Pancreas (tissue), 10 donors: ENCODE results near the gene WNT3A. TPM values are rescaled to one million over a fixed set of nuclear protein-coding genes. Genes with fewer than 3 reads are reported as not detected.
A peak's percentile ranks its signal among the peaks of the same experiment; 100 is the strongest.

ENCODE experiments used
- ATAC-seq, 4 donors: fragments of 200-7000 bp; cut with Tn5 transposase; one replicate each; pipeline versions ENCODE4 v1.8.0 to v1.9.1; 2020; ENCODE audit warnings: mild to moderate bottlenecking in 4 of 4, moderate library complexity in 4 of 4
- DNase-seq, 6 donors: peaks; one replicate each; pipeline ENCODE4 v3.0.0-alpha.2; 2020
- FAIRE-seq: peaks from 2 replicates; lab custom pipeline; 2012; peaks lifted over from hg19 to GRCh38; lab: Jason Lieb, UNC
- H3K27ac ChIP-seq, 4 donors: fragments of 200-600 bp; sonication (generic); 1 replicate in 3 of 4; 2 replicates in 1 of 4; pipeline versions ENCODE4 v1.5.0 to v1.8.0; 2020
- H3K27me3 ChIP-seq, 4 donors: fragments of 200-600 bp; one replicate each; pipeline ENCODE4 v1.8.0; 2021
- H3K36me3 ChIP-seq, 3 donors: fragments of 200-600 bp; sonication (generic) in 1 of 3; one replicate each; pipeline versions ENCODE4 v1.5.0 to v1.8.0; 2020 to 2021
- H3K4me1 ChIP-seq, 3 donors: fragments of 200-600 bp; one replicate each; pipeline ENCODE4 v1.8.0; 2021
- H3K4me3 ChIP-seq, 4 donors: fragments of 200-600 bp; sonication (generic) in 2 of 4; one replicate each; pipeline versions ENCODE4 v1.5.0 to v1.8.0; 2020 to 2021
- H3K9me3 ChIP-seq, 4 donors: fragments of 200-600 bp; one replicate each; pipeline ENCODE4 v1.8.0; 2021
- CTCF ChIP-seq, 4 donors: fragments of 200-600 bp; sonication (generic) in 3 of 4; IDR thresholded peaks; one replicate each; pipeline versions ENCODE4 v1.5.0 to v1.8.0; 2021; ENCODE audit warnings: antibody characterized with exemption in 4 of 4
- WGBS, 2 donors: extraction: QIAGEN DNeasy Blood & Tissue Kit; methylation state at CpG; one replicate each; pipeline ENCODE4 v1.1.7; 2013; 5-methylcytosine and 5-hydroxymethylcytosine counted together
- intact Hi-C, 3 donors: fragments of 100-400 bp; cut with DNase I; formaldehyde crosslinking; loops; one replicate each; pipeline versions ENCODE4 v1.11.1 to v1.14.2; 2022
- polyA plus RNA-seq, 2 donors: library from polyadenylated mRNA; stranded (reverse); fragments of 200-250 nt; gene quantifications; one replicate each; pipeline ENCODE4 v1.2.3, GENCODE V29; 2013
- total RNA-seq, 6 donors: library from RNA; stranded (reverse); fragmentation: NEBNext Ultra II Directional in 4 of 6; extraction: Animal tissue kit (Norgen Biotek cat#: 25700) in 4 of 6; gene quantifications; one replicate each; pipeline versions ENCODE4 v1.2.1 to v1.2.4, GENCODE V29; 2021 to 2023
- donor health status: healthy with polysubstance abuse.
- donor health status: DM: no; HTN: no; CAD: no; lungs with moderate emphysema.
- donor health status: DM: no; HTN: no; CAD: no.
- donor health status: control.
- donor health status: control.
- donor health status: Bipolar disorder and iron deficiency.
- donor health status: DM: yes; HTN: yes; CAD: no.
- donor health status: DM: no; HTN: no; CAD: no.
- donor health status: DM: no; HTN: no; CAD: no.
- donor health status: DM: yes; HTN: yes; CAD: no.

Gene WNT3A
- total and polyA plus RNA-seq, 8 donors, result 0.08 TPM; not detected in 7

- no peak for FAIRE-seq
- 70 to 72% methylated on average over 3 of the region's 3 CpGs for WGBS, 2 donors
Measured at GRCh38 chr1:228023294-228023639, 16.5 kb downstream of the WNT3A start.

GRCh38 chr1:228029281-228029680 is 22.5 kb downstream of the WNT3A start:
- Histone ChIP-seq H3K36me3 (no peaks in the 10 kb centered on the region), H3K27ac (no peak overlapping the region), H3K9me3 (no peaks in the 10 kb centered on the region), H3K4me1 (no peaks in the 10 kb centered on the region), H3K27me3 (no peaks in the 10 kb centered on the region), H3K4me3 (no peak overlapping the region)
- DNase-seq, result peak in 2 of 6 donors; percentile 22 to 41
- no peak for TF ChIP-seq CTCF (IDR thresholded peaks at IDR 0.05)
- no peak for FAIRE-seq
- ATAC-seq, result no peak
- WGBS, 2 donors, result 79 to 82% methylated on average over 10 of the region's 10 CpGs
- intact Hi-C loops, result no loop called here

More at GRCh38 chr1:228023294-228023639, 16.5 kb downstream of the WNT3A start:
- Histone ChIP-seq H3K36me3 (no peaks in the 10 kb centered on the region), H3K9me3 (no peaks in the 10 kb centered on the region), H3K4me3 (no peak overlapping the region), H3K27ac (no peak overlapping the region), H3K27me3 (no peaks in the 10 kb centered on the region), H3K4me1 (no peaks in the 10 kb centered on the region)
- intact Hi-C loops, result no loop called here
- no peak for DNase-seq
- ATAC-seq, result no peak
- no peak for TF ChIP-seq CTCF (IDR thresholded peaks at IDR 0.05)

- no peaks in the 10 kb centered on the region for H3K36me3 ChIP-seq
- DNase-seq (peak in 2 of 6 donors; percentile 36 to 48), FAIRE-seq (no peak), ATAC-seq (no peak)
- no peaks in the 10 kb centered on the region for H3K9me3 ChIP-seq
- 77 to 88% methylated on average over 12 of the region's 12 CpGs for WGBS, 2 donors
- TF ChIP-seq CTCF (IDR thresholded peaks at IDR 0.05), result no peak
- no peak overlapping the region for H3K27ac ChIP-seq
- H3K27me3 ChIP-seq, result no peaks in the 10 kb centered on the region
- intact Hi-C loops, result no loop called here
- H3K4me1 ChIP-seq, result no peaks in the 10 kb centered on the region
- no peak overlapping the region for H3K4me3 ChIP-seq
Measured at GRCh38 chr1:228030451-228031201, 23.8 kb downstream of the WNT3A start.

- DNase-seq, result peak in 2 of 6 donors; percentile 23 to 29
- Histone ChIP-seq H3K27ac (no peak overlapping the region), H3K36me3 (no peaks in the 10 kb centered on the region), H3K4me1 (no peaks in the 10 kb centered on the region), H3K9me3 (no peaks in the 10 kb centered on the region), H3K4me3 (no peak overlapping the region), H3K27me3 (no peaks in the 10 kb centered on the region)
- intact Hi-C loops, result no loop called here
- no peak for TF ChIP-seq CTCF (IDR thresholded peaks at IDR 0.05)
- no peak for ATAC-seq
- FAIRE-seq, result no peak
- WGBS, 2 donors, result 73 to 84% methylated on average over 9 of the region's 9 CpGs
Measured at GRCh38 chr1:228031276-228031995, 24.6 kb downstream of the WNT3A start.

GRCh38 chr1:228032041-228032440 is 25.2 kb downstream of the WNT3A start:
- ATAC-seq (no peak), FAIRE-seq (no peak), DNase-seq (peak in 1 of 6 donors; percentile 13)
- WGBS, 2 donors, result 76 to 77% methylated on average over 5 of the region's 5 CpGs
- Histone ChIP-seq H3K36me3 (no peaks in the 10 kb centered on the region), H3K9me3 (no peaks in the 10 kb centered on the region), H3K4me3 (no peak overlapping the region), H3K27me3 (no peaks in the 10 kb centered on the region), H3K27ac (no peak overlapping the region), H3K4me1 (no peaks in the 10 kb centered on the region)
- intact Hi-C loops, result no loop called here
- TF ChIP-seq CTCF (IDR thresholded peaks at IDR 0.05), result no peak
